Naive thymus-derived CD8-positive, alpha-beta T cell (primary cell): ENCODE data around the gene IPPK. TPM values are rescaled to one million over a fixed set of nuclear protein-coding genes. Genes with fewer than 3 reads are reported as not detected.
A peak's percentile ranks its signal among the peaks of the same experiment; 100 is the strongest.

Experiments used
- ATAC-seq, 2 donors: fragments of 150-1000 bp; cut with Tn5 transposase in 1 of 2; sonication (Bioruptor Pico), chemical (Tn5 transposase) in 1 of 2; 1 replicate in 1 of 2; 2 replicates in 1 of 2; pipeline ENCODE4 v1.10.0; 2021; ENCODE audit warnings: mild to moderate bottlenecking in 2 of 2, moderate library complexity in 2 of 2
- POLR2A ChIA-PET: fragments of 350-600 bp; sonication (Branson Sonifier 250); formaldehyde crosslinking; loops from one replicate; lab custom pipeline; 2021; ENCODE audit warnings: antibody characterized with exemption; lab: Charles Lee
- DNase-seq, 10 donors: peaks; one replicate each; pipeline versions ENCODE4 v3.0.0 to v3.0.0-alpha.2; 2020 to 2022
- H3K27ac Mint-ChIP-seq, 10 donors: one replicate each; pipeline ENCODE4 v1.8.0; 2020 to 2022; ENCODE audit warnings: mild to moderate bottlenecking in 10 of 10, mixed read lengths in 10 of 10, moderate library complexity in 4 of 10, inconsistent platforms in 1 of 10
- H3K27me3 Mint-ChIP-seq, 5 donors: one replicate each; pipeline ENCODE4 v1.8.0; 2021 to 2022; ENCODE audit warnings: mixed read lengths in 5 of 5
- H3K36me3 Mint-ChIP-seq, 3 donors: one replicate each; pipeline ENCODE4 v1.8.0; 2020 to 2022; ENCODE audit warnings: mixed read lengths in 3 of 3, mild to moderate bottlenecking in 2 of 3, inconsistent platforms in 1 of 3
- H3K4me1 Mint-ChIP-seq, 4 donors: one replicate each; pipeline ENCODE4 v1.8.0; 2021 to 2022; ENCODE audit warnings: mixed read lengths in 4 of 4
- H3K4me3 Mint-ChIP-seq, 10 donors: one replicate each; pipeline ENCODE4 v1.8.0; 2020 to 2022; ENCODE audit warnings: mild to moderate bottlenecking in 10 of 10, mixed read lengths in 10 of 10, moderate library complexity in 6 of 10, inconsistent platforms in 1 of 10
- H3K9me3 Mint-ChIP-seq, 9 donors: one replicate each; pipeline ENCODE4 v1.8.0; 2020 to 2022; ENCODE audit warnings: mixed read lengths in 9 of 9, mild to moderate bottlenecking in 3 of 9, inconsistent platforms in 1 of 9, moderate library complexity in 1 of 9
- polyA plus RNA-seq, 3 donors: library from polyadenylated mRNA; unstranded; fragments of 300-500 nt; fragmentation: Illumina TruSeq; gene quantifications; one replicate each; pipeline ENCODE4 v1.2.3, GENCODE V29; 2021
- total RNA-seq, 8 experiments: library from RNA in 2 of 8; stranded (reverse) in 2 of 8; gene quantifications; one replicate each; pipeline ENCODE4 v1.2.3 and lab custom pipeline; 2021 to 2026

IPPK gene
- total and polyA plus RNA-seq, 5 experiments from 2014 or later, result 4.4 to 9.3 (median 8.5) TPM

DNA sequence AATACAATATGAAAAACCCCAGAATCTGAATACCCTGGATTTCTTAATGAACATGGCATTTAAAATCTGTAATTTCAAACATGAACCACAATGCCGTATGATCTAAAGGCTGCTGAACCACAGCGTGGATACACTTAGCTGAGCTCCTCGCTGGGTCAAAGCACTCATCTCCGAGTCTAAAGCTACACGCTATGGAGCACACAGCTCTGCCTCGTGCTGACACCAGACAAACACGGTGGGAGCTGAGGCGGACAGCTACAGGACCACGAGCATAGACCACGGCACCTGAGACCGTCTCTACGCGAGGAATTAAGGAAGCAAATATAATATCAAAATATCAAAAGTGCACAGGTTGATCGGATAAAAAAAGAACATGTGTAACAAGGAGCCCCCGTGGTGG lies 42.8 kb upstream of the IPPK start:
- peak overlapping the region in 2 of 10 donors; percentile 45 to 48 for H3K4me3 Mint-ChIP-seq
- peak overlapping the region in 9 of 10 donors; percentile 12 to 94 (median 89) for H3K27ac Mint-ChIP-seq
- DNase-seq, result no peak
- peaks cover 0 to 62% (median 27%) of the 10 kb centered on the region in 3 donors for H3K36me3 Mint-ChIP-seq
- no peak for ATAC-seq
- no peaks in the 10 kb centered on the region for H3K27me3 Mint-ChIP-seq
- no peaks in the 10 kb centered on the region for H3K9me3 Mint-ChIP-seq
- peaks cover 18 to 29% (median 27%) of the 10 kb centered on the region in 4 donors for H3K4me1 Mint-ChIP-seq
- POLR2A ChIA-PET, result interaction anchor here (1.2 kb wide), 1 partner anchor 244 kb away, joined by 3 read pairs; no protein-coding TSS in a partner anchor

DNA sequence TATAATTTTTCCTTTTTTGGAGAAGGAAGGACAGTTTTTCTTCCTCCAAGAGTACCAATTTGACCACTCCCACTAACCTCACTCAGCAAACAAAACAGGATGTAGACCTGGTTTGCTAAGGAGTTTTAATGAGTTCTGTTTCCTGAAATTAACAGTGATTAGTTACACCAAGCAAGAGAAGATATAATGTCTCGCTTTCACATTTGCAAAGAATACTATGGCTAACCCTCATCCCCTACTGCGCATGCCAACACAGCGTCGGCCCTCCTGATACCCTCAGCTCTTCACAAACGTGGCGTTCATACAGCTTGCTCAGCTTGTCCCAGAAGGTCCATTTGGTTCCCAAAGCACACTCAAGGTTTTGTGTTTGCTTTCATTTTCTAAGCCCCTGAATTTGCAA lies 41.9 kb upstream of the IPPK start:
- ATAC-seq, result peak in 1 of 2 donors; percentile 33
- Mint-ChIP-seq H3K36me3 (peaks cover 0 to 57% (median 27%) of the 10 kb centered on the region in 3 donors), H3K4me1 (peaks cover 18 to 29% (median 27%) of the 10 kb centered on the region in 4 donors), H3K4me3 (peak overlapping the region in 9 of 10 donors; percentile 45 to 74 (median 63)), H3K27me3 (no peaks in the 10 kb centered on the region), H3K9me3 (no peaks in the 10 kb centered on the region), H3K27ac (peak overlapping the region; percentile 83 to 94 (median 89))
- peak in 1 of 10 donors; percentile 8 for DNase-seq
- POLR2A ChIA-PET, result no interaction called here

DNA sequence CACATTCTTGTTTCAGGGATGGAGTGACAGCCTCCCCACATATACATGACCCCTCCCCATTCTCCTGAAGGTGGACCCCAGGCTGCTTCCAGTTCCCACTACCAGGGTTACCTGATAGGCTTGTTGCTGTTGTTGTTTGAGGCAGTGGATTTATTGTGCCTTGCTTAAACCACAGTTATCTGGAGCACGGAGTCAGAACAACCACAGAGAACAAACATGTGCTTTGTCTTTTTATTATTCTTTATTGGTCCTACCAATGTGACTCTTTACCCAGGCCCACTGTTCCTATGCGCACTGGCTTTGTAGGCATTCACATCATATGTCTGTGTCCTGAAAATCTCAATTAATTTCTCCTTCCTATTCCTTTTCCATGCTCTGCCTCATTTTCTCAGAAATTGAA lies 41.2 kb upstream of the IPPK start:
- H3K9me3 Mint-ChIP-seq, result no peaks in the 10 kb centered on the region
- no peak for DNase-seq
- peaks cover 0 to 53% (median 27%) of the 10 kb centered on the region in 3 donors for H3K36me3 Mint-ChIP-seq
- POLR2A ChIA-PET, result no interaction called here
- H3K27ac Mint-ChIP-seq, result peak overlapping the region in 9 of 10 donors; percentile 22 to 92 (median 69)
- peak overlapping the region in 2 of 10 donors; percentile 4 to 22 for H3K4me3 Mint-ChIP-seq
- peaks cover 14 to 28% (median 24%) of the 10 kb centered on the region in 4 donors for H3K4me1 Mint-ChIP-seq
- no peaks in the 10 kb centered on the region for H3K27me3 Mint-ChIP-seq
- ATAC-seq, result no peak

DNA sequence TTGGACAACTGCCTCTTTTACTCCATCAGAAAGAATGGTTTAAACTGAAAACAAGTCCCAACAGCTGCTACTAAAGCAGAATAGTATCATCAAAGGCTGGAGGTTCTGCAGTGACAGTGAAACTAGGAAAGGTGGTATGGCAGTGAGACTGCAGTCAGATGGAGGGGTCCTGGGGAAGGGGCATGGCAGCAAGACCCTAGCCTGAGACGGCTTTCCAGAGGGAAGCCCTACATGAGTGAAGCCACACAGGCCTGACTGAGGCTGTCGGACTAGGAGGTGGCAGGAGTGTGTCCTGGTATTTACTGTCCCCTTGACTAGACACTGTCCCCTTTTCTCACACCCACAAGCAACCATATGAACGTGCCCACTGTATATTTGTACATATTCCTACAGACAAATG lies 40.4 kb upstream of the IPPK start:
- peaks cover 0 to 51% (median 26%) of the 10 kb centered on the region in 3 donors for H3K36me3 Mint-ChIP-seq
- no peaks in the 10 kb centered on the region for H3K9me3 Mint-ChIP-seq
- ATAC-seq (no peak), DNase-seq (no peak)
- H3K4me3 Mint-ChIP-seq, result no peak overlapping the region
- H3K4me1 Mint-ChIP-seq, result peaks cover 14 to 28% (median 24%) of the 10 kb centered on the region in 4 donors
- peak overlapping the region in 4 of 10 donors; percentile 29 to 81 (median 74) for H3K27ac Mint-ChIP-seq
- POLR2A ChIA-PET, result no interaction called here
- H3K27me3 Mint-ChIP-seq, result no peaks in the 10 kb centered on the region

DNA sequence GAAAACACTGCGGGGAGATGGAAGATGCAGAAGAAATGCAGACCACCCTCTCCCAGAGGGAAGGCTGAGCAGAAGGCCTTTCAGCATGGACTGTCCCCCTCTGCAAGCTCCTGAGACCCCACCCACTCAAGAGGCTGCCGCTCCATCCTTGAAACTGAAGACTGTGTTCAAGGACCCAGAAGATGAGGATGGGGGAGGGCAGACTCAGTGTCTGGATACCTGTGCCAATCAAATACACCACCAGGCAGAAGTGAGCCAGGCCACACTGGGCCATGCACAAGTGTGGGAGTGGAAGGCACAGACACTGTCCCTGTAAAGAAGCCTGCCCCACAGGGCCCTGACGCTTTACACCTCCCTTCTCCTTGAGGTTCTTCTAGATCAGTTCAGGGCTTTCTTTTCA lies 40.0 kb upstream of the IPPK start:
- Mint-ChIP-seq H3K36me3 (peaks cover 0 to 51% (median 23%) of the 10 kb centered on the region in 3 donors), H3K4me1 (peaks cover 14 to 28% (median 24%) of the 10 kb centered on the region in 4 donors), H3K4me3 (no peak overlapping the region), H3K27me3 (no peaks in the 10 kb centered on the region), H3K9me3 (no peaks in the 10 kb centered on the region), H3K27ac (peak overlapping the region in 5 of 10 donors; percentile 15 to 81 (median 67))
- no peak for DNase-seq
- no peak for ATAC-seq
- POLR2A ChIA-PET, result interaction anchor here (0.5 kb wide), 2 partner anchors 10 to 639 kb away, joined by 3 to 4 read pairs; no protein-coding TSS in a partner anchor

GRCh38 chr9:92709240-92709639 lies 39.3 kb upstream of the IPPK start:
- H3K4me1 Mint-ChIP-seq, result peaks cover 14 to 28% (median 24%) of the 10 kb centered on the region in 4 donors
- H3K27me3 Mint-ChIP-seq, result no peaks in the 10 kb centered on the region
- no peak overlapping the region for H3K27ac Mint-ChIP-seq
- no peak for DNase-seq
- no peaks in the 10 kb centered on the region for H3K9me3 Mint-ChIP-seq
- H3K36me3 Mint-ChIP-seq, result peaks cover 0 to 43% (median 20%) of the 10 kb centered on the region in 3 donors
- no peak for ATAC-seq
- no peak overlapping the region for H3K4me3 Mint-ChIP-seq
- POLR2A ChIA-PET, result interaction anchor here (0.5 kb wide), 1 partner anchor 639 kb away, joined by 3 read pairs; no protein-coding TSS in a partner anchor

GRCh38 chr9:92707530-92707929 lies 37.6 kb upstream of the IPPK start:
- peaks cover 0 to 37% (median 13%) of the 10 kb centered on the region in 3 donors for H3K36me3 Mint-ChIP-seq
- H3K4me1 Mint-ChIP-seq, result peaks cover 11 to 19% (median 17%) of the 10 kb centered on the region in 4 donors
- POLR2A ChIA-PET, result no interaction called here
- DNase-seq (no peak), ATAC-seq (no peak)
- H3K27ac Mint-ChIP-seq, result peak overlapping the region in 2 of 10 donors; percentile 1 to 27
- no peak overlapping the region for H3K4me3 Mint-ChIP-seq
- no peaks in the 10 kb centered on the region for H3K9me3 Mint-ChIP-seq
- no peaks in the 10 kb centered on the region for H3K27me3 Mint-ChIP-seq

GRCh38 chr9:92706218-92706940 lies 36.4 kb upstream of the IPPK start:
- ATAC-seq, result peak; percentile 52 to 59
- Mint-ChIP-seq H3K27ac (peak overlapping the region in 2 of 10 donors; percentile 32 to 49), H3K27me3 (no peaks in the 10 kb centered on the region), H3K4me1 (peaks cover 4 to 9% (median 6%) of the 10 kb centered on the region in 4 donors), H3K36me3 (peaks cover 0 to 28% (median 12%) of the 10 kb centered on the region in 3 donors), H3K9me3 (no peaks in the 10 kb centered on the region), H3K4me3 (no peak overlapping the region)
- peak in 2 of 10 donors; percentile 7 to 10 for DNase-seq
- POLR2A ChIA-PET, result no interaction called here

- POLR2A ChIA-PET, result no interaction called here
- DNase-seq (no peak), ATAC-seq (no peak)
- Mint-ChIP-seq H3K4me3 (no peak overlapping the region), H3K4me1 (peaks cover 0 to 2% (median 0%) of the 10 kb centered on the region in 4 donors), H3K9me3 (peaks cover 0 to 6% (median 0%) of the 10 kb centered on the region in 9 donors), H3K27me3 (peaks cover 0 to 1% (median 0%) of the 10 kb centered on the region in 5 donors), H3K27ac (peak overlapping the region in 2 of 10 donors; percentile 20 to 22), H3K36me3 (peaks cover 5 to 15% (median 8%) of the 10 kb centered on the region in 3 donors)
These were observed 34.6 kb upstream of the IPPK start for GRCh38 chr9:92704528-92704927.

DNA sequence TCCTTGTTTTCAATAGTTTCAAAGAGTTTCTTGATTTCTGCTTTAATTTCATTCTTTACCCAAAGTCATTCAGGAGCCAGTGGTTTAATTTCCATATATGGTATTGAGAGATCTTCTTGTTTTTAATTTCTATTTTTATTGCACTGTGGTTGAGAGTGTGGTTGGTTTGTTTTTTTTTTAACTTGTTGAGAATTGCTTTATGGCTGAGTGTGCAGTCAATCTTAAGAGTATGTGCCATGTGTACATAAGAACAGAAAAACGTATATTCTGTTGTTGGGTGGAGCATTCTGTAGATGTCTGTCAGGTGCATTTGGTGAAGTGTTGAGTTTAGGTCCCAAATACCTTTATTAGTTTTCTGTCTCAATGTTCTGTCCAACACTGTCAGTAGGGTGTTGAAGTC lies 26.7 kb upstream of the IPPK start:
- peaks cover 0 to 3% (median 0%) of the 10 kb centered on the region in 4 donors for H3K4me1 Mint-ChIP-seq
- no peak for DNase-seq
- H3K9me3 Mint-ChIP-seq, result peaks cover 17 to 77% (median 44%) of the 10 kb centered on the region in 9 donors
- H3K27ac Mint-ChIP-seq, result no peak overlapping the region
- H3K36me3 Mint-ChIP-seq, result peaks cover 0 to 32% (median 19%) of the 10 kb centered on the region in 3 donors
- no peak for ATAC-seq
- POLR2A ChIA-PET, result no interaction called here
- no peak overlapping the region for H3K4me3 Mint-ChIP-seq
- H3K27me3 Mint-ChIP-seq, result peaks cover 0 to 7% (median 0%) of the 10 kb centered on the region in 5 donors

DNA sequence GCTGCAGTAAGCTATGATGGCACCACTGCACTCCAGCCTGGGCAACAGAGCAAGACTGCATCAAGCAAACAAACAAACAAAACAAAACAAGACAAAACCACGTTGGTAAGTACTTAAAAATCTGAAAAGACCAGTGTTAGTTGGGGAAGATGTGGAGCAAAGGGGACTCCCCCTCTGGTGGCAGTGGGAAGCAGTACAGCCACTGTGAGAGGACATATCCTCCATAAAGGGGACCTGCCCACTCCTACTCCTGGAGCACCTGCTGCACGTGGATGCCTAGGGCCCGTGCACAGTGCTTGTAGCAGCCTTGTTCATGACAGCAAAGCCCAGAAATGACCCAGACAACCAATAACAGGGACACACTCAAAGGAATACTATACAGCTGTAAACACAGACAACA lies 17.0 kb upstream of the IPPK start:
- POLR2A ChIA-PET, result no interaction called here
- Mint-ChIP-seq H3K4me1 (no peaks in the 10 kb centered on the region), H3K27me3 (no peaks in the 10 kb centered on the region)

GRCh38 chr9:92685022-92685421 lies 15.1 kb upstream of the IPPK start:
- Mint-ChIP-seq H3K27me3 (no peaks in the 10 kb centered on the region), H3K36me3 (peaks cover 0 to 4% (median 0%) of the 10 kb centered on the region in 3 donors), H3K9me3 (peaks cover 1 to 16% (median 5%) of the 10 kb centered on the region in 9 donors), H3K27ac (no peak overlapping the region), H3K4me1 (no peaks in the 10 kb centered on the region), H3K4me3 (no peak overlapping the region)
- ATAC-seq (no peak), DNase-seq (no peak)
- POLR2A ChIA-PET, result no interaction called here

More for the DNA sequence above, 17.0 kb upstream of the IPPK start:
- Mint-ChIP-seq H3K27ac (no peak overlapping the region), H3K4me3 (no peak overlapping the region), H3K36me3 (peaks cover 0 to 13% (median 0%) of the 10 kb centered on the region in 3 donors), H3K9me3 (peaks cover 7 to 36% (median 18%) of the 10 kb centered on the region in 9 donors)
- DNase-seq (no peak), ATAC-seq (no peak)

DNA sequence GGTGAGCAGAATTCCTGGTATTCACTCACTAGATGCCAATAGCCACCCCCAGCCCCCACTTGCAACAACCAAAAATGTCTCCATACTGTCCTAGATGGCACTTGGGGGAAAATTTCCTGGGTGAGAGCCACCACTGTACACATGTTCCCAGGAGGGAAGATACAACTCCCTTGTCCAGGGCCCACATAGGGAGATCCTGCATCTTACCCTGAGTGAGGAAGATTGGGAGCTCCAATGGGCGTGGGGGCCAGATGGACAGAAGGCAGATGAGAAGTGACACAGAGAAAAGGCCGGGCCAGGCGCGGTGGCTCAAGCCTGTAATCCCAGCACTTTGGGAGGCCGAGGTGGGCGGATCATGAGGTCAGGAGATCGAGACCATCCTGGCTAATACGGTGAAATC lies 12.3 kb upstream of the IPPK start:
- POLR2A ChIA-PET, result no interaction called here
- Mint-ChIP-seq H3K36me3 (no peaks in the 10 kb centered on the region), H3K27me3 (peaks cover 0 to 4% (median 0%) of the 10 kb centered on the region in 5 donors), H3K4me3 (no peak overlapping the region), H3K9me3 (peaks cover 0 to 2% (median 0%) of the 10 kb centered on the region in 9 donors), H3K4me1 (peaks cover 0 to 3% (median 0%) of the 10 kb centered on the region in 4 donors), H3K27ac (no peak overlapping the region)
- ATAC-seq, result no peak
- DNase-seq, result no peak
